ENCODE data around the gene GRK3.

DNA sequence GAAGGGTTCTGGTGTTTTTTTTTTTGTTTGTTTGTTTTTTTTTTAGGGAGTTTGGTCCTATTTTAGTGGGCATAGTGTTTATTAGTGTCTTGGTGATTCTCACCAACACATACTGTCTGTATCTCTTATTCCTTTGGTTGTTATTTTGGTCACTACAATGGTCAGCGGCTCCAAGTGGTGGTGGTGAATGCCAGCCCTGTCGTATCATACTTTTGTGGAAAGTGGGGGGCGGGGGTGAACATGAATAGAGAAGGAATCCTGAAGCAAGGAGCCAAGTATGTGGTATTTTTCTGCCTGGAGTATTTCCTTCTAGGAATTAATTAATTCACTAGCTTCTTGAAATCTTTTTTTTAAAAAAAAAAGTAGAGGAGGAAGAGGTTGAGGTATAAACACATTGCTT is 79.6 kb downstream of the GRK3 start:
- TF ChIP-seq POLR2A (IDR thresholded peaks at IDR 0.05; ENCODE audit: low read depth, low read length) (no peak), RAD21 (IDR thresholded peaks at IDR 0.05; ENCODE audit: low read length) (no peak), RCOR1 (IDR thresholded peaks at IDR 0.05; ENCODE audit: insufficient replicate concordance, low read length) (no peak)
- TF ChIP-seq, protein P1, sequence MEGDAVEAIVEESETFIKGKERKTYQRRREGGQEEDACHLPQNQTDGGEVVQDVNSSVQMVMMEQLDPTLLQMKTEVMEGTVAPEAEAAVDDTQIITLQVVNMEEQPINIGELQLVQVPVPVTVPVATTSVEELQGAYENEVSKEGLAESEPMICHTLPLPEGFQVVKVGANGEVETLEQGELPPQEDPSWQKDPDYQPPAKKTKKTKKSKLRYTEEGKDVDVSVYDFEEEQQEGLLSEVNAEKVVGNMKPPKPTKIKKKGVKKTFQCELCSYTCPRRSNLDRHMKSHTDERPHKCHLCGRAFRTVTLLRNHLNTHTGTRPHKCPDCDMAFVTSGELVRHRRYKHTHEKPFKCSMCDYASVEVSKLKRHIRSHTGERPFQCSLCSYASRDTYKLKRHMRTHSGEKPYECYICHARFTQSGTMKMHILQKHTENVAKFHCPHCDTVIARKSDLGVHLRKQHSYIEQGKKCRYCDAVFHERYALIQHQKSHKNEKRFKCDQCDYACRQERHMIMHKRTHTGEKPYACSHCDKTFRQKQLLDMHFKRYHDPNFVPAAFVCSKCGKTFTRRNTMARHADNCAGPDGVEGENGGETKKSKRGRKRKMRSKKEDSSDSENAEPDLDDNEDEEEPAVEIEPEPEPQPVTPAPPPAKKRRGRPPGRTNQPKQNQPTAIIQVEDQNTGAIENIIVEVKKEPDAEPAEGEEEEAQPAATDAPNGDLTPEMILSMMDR (conservative IDR thresholded peaks at IDR 0.05; ENCODE audit: low read depth, low read length) = no peak
- TF ChIP-seq, protein P2, sequence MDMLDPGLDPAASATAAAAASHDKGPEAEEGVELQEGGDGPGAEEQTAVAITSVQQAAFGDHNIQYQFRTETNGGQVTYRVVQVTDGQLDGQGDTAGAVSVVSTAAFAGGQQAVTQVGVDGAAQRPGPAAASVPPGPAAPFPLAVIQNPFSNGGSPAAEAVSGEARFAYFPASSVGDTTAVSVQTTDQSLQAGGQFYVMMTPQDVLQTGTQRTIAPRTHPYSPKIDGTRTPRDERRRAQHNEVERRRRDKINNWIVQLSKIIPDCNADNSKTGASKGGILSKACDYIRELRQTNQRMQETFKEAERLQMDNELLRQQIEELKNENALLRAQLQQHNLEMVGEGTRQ (IDR thresholded peaks at IDR 0.05; ENCODE audit: low read depth, low read length) = no peak

Measured in IMR-90 (cell line).